Liver (tissue), 9 donors: ENCODE results near the gene CMIP. TPM values are rescaled to one million over a fixed set of nuclear protein-coding genes. Genes with fewer than 3 reads are reported as not detected.

Experiments
- DNase-seq: peaks from one replicate; pipeline ENCODE4 v3.0.0-alpha.2; 2017; ENCODE audit warnings: low spot score
- H3K27ac ChIP-seq, 2 donors: one replicate each; pipeline ENCODE4 v1.7.0; 2013; ENCODE audit warnings: inconsistent platforms in 2 of 2, low read length in 2 of 2, control low read depth in 1 of 2, low read depth in 1 of 2, mild to moderate bottlenecking in 1 of 2
- H3K27me3 ChIP-seq, 4 donors: one replicate each; pipeline versions ENCODE4 v1.6.1 to v1.7.0; 2013; ENCODE audit warnings: low read length in 3 of 4, inconsistent platforms in 1 of 4, mild to moderate bottlenecking in 1 of 4, moderate library complexity in 1 of 4; ENCODE audit not compliant: control insufficient read depth in 4 of 4, insufficient read depth in 4 of 4
- H3K36me3 ChIP-seq, 4 donors: one replicate each; pipeline versions ENCODE4 v1.6.1 to v1.7.0; 2013; ENCODE audit warnings: low read length in 3 of 4, mild to moderate bottlenecking in 3 of 4, low read depth in 1 of 4, moderate library complexity in 1 of 4; ENCODE audit not compliant: control insufficient read depth in 4 of 4, insufficient read depth in 3 of 4
- H3K4me1 ChIP-seq, 4 donors: one replicate each; pipeline versions ENCODE4 v1.6.1 to v1.7.0; 2013; ENCODE audit warnings: low read length in 3 of 4, mild to moderate bottlenecking in 3 of 4, moderate library complexity in 1 of 4; ENCODE audit not compliant: control insufficient read depth in 4 of 4, insufficient read depth in 4 of 4
- H3K4me3 ChIP-seq, 3 donors: one replicate each; pipeline versions ENCODE4 v1.6.1 to v1.7.0; 2013; ENCODE audit warnings: low read length in 3 of 3, control low read depth in 1 of 3, low read depth in 1 of 3, mild to moderate bottlenecking in 1 of 3
- H3K9ac ChIP-seq, 2 donors: one replicate each; pipeline ENCODE4 v1.7.0; 2013; ENCODE audit warnings: low read length in 2 of 2, mild to moderate bottlenecking in 2 of 2, moderate library complexity in 2 of 2, control low read depth in 1 of 2, low read depth in 1 of 2
- H3K9me3 ChIP-seq, 4 donors: one replicate each; pipeline versions ENCODE4 v1.6.1 to v1.7.0; 2013; ENCODE audit warnings: low read length in 3 of 4; ENCODE audit not compliant: control insufficient read depth in 4 of 4
- EGR1 ChIP-seq, 2 donors: IDR thresholded peaks; 2 replicates each; pipeline ENCODE4 v1.6.1; 2016 to 2018; ENCODE audit warnings: antibody characterized with exemption in 2 of 2, low read depth in 2 of 2
- FOXA1 ChIP-seq: IDR thresholded peaks from 2 replicates; pipeline ENCODE4 v1.6.1; 2016; ENCODE audit warnings: antibody characterized with exemption
- FOXA2 ChIP-seq: IDR thresholded peaks from 2 replicates; pipeline ENCODE4 v1.6.1; 2016; ENCODE audit warnings: antibody characterized with exemption
- GABPA ChIP-seq, 2 donors: IDR thresholded peaks in 1 of 2; conservative IDR thresholded peaks in 1 of 2; 2 replicates each; pipeline ENCODE4 v1.6.1; 2016; ENCODE audit warnings: antibody characterized with exemption in 2 of 2, mild to moderate bottlenecking in 1 of 2, moderate library complexity in 1 of 2
- HNF4A ChIP-seq, 2 donors: conservative IDR thresholded peaks; 2 replicates each; pipeline ENCODE4 v1.6.1; 2016; ENCODE audit warnings: antibody characterized with exemption in 2 of 2, mild to moderate bottlenecking in 2 of 2
- HNF4G ChIP-seq: IDR thresholded peaks from 2 replicates; pipeline ENCODE4 v1.6.1; 2016; ENCODE audit warnings: antibody characterized with exemption
- JUND ChIP-seq, 2 donors: IDR thresholded peaks; 2 replicates each; pipeline ENCODE4 v1.6.1; 2016; ENCODE audit warnings: antibody characterized with exemption in 2 of 2
- NR2F2 ChIP-seq: IDR thresholded peaks from 2 replicates; pipeline ENCODE4 v1.6.1; 2016; ENCODE audit warnings: antibody characterized with exemption
- RAD21 ChIP-seq, 2 donors: IDR thresholded peaks; 2 replicates each; pipeline ENCODE4 v1.6.1; 2016; ENCODE audit warnings: antibody characterized with exemption in 2 of 2, mild to moderate bottlenecking in 2 of 2
- RXRA ChIP-seq, 2 donors: IDR thresholded peaks; 2 replicates each; pipeline ENCODE4 v1.6.1; 2017 to 2018; ENCODE audit warnings: antibody characterized with exemption in 2 of 2, mild to moderate bottlenecking in 1 of 2
- SP1 ChIP-seq: IDR thresholded peaks from 2 replicates; pipeline ENCODE4 v1.6.1; 2018; ENCODE audit warnings: antibody characterized with exemption, mild to moderate bottlenecking
- TAF1 ChIP-seq: conservative IDR thresholded peaks from 2 replicates; pipeline ENCODE4 v1.6.1; 2016; ENCODE audit warnings: antibody characterized with exemption, mild to moderate bottlenecking
- YY1 ChIP-seq: IDR thresholded peaks from 2 replicates; pipeline ENCODE4 v1.6.1; 2016; ENCODE audit warnings: antibody characterized with exemption, mild to moderate bottlenecking
- WGBS: extraction: QIAGEN DNeasy Blood & Tissue Kit; methylation state at CpG from one replicate; pipeline ENCODE4 v1.1.7; 2013; 5-methylcytosine and 5-hydroxymethylcytosine counted together
- polyA plus RNA-seq, 2 donors: library from polyadenylated mRNA; stranded (reverse) in 1 of 2; unstranded in 1 of 2; fragments of 200-250 nt in 1 of 2; fragments of >200 nt in 1 of 2; fragmentation: Nextera tagmentation in 1 of 2; extraction: Ambion mirVana in 1 of 2; gene quantifications; one replicate each; pipeline versions ENCODE4 v1.2.1 to v1.2.3, GENCODE V29; 2013 to 2015
- total RNA-seq, 2 donors: library from RNA; depleted of rRNA; stranded (reverse); fragments of >200 nt; gene quantifications; one replicate each; pipeline ENCODE4 v1.2.3, GENCODE V29; 2014
- TF ChIP-seq, protein P1 (sequence below): IDR thresholded peaks from 2 replicates; pipeline ENCODE4 v1.6.1; 2016; ENCODE audit warnings: antibody characterized with exemption
- TF ChIP-seq, protein P2 (sequence below): IDR thresholded peaks from 2 replicates; pipeline ENCODE4 v1.6.1; 2016; ENCODE audit warnings: antibody characterized with exemption, mild to moderate bottlenecking
- TF ChIP-seq, protein P3 (sequence below): IDR thresholded peaks from 2 replicates; pipeline ENCODE4 v1.6.1; 2016; ENCODE audit warnings: antibody characterized with exemption
- TF ChIP-seq, protein P4 (sequence below): IDR thresholded peaks from 2 replicates; pipeline ENCODE4 v1.6.1; 2016; ENCODE audit warnings: antibody characterized with exemption
- donor health status: healthy.
- donor health status: healthy.
- donor health status: healthy.
- donor health status: healthy.
- donor health status: healthy.

Gene CMIP
- total and polyA plus RNA-seq, 4 donors, result 1.7 to 15.6 (median 10.1) TPM

DNA sequence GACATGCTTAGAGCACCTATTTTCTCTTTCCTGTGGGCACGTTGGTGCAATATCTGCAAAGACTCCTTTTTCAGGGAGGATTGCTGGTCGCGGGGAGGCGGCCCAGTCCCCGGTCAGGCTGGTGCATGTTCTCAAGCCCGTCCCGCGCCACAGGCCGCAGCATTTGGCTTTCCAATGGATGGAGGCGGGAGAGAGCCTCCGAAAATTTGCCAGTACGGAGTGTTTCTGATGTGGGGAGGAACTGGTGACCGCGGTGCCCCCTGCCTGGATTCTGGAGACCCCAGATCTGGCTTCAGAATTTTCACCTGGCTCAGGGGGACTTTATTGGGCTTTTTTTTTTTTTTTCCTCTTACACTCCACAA lies 2.3 kb downstream of the CMIP start:
- Histone ChIP-seq H3K9ac (peak overlapping the region; percentile 69 to 96), H3K4me3 (peak overlapping the region; percentile 70 to 93 (median 85)), H3K27ac (peak overlapping the region; percentile 89), H3K27me3 (no peaks in the 10 kb centered on the region), H3K36me3 (no peaks in the 10 kb centered on the region), H3K9me3 (no peaks in the 10 kb centered on the region), H3K4me1 (peaks cover 11 to 56% (median 35%) of the 10 kb centered on the region in 4 donors)
- TF ChIP-seq, protein P1, sequence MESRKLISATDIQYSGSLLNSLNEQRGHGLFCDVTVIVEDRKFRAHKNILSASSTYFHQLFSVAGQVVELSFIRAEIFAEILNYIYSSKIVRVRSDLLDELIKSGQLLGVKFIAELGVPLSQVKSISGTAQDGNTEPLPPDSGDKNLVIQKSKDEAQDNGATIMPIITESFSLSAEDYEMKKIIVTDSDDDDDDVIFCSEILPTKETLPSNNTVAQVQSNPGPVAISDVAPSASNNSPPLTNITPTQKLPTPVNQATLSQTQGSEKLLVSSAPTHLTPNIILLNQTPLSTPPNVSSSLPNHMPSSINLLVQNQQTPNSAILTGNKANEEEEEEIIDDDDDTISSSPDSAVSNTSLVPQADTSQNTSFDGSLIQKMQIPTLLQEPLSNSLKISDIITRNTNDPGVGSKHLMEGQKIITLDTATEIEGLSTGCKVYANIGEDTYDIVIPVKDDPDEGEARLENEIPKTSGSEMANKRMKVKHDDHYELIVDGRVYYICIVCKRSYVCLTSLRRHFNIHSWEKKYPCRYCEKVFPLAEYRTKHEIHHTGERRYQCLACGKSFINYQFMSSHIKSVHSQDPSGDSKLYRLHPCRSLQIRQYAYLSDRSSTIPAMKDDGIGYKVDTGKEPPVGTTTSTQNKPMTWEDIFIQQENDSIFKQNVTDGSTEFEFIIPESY, result no peak
- TF ChIP-seq YY1 (no peak), RXRA (IDR thresholded peaks at IDR 0.05) (no peak), FOXA1 (no peak), HNF4G (no peak), JUND (IDR thresholded peaks at IDR 0.05) (no peak), SP1 (no peak), FOXA2 (no peak), GABPA (IDR thresholded peaks at IDR 0.05 in 1 of 2, conservative IDR thresholded peaks at IDR 0.05 in 1 of 2) (no peak), NR2F2 (no peak), TAF1 (no peak), RAD21 (IDR thresholded peaks at IDR 0.05) (no peak), HNF4A (conservative IDR thresholded peaks at IDR 0.05) (no peak)
- TF ChIP-seq, protein P2, sequence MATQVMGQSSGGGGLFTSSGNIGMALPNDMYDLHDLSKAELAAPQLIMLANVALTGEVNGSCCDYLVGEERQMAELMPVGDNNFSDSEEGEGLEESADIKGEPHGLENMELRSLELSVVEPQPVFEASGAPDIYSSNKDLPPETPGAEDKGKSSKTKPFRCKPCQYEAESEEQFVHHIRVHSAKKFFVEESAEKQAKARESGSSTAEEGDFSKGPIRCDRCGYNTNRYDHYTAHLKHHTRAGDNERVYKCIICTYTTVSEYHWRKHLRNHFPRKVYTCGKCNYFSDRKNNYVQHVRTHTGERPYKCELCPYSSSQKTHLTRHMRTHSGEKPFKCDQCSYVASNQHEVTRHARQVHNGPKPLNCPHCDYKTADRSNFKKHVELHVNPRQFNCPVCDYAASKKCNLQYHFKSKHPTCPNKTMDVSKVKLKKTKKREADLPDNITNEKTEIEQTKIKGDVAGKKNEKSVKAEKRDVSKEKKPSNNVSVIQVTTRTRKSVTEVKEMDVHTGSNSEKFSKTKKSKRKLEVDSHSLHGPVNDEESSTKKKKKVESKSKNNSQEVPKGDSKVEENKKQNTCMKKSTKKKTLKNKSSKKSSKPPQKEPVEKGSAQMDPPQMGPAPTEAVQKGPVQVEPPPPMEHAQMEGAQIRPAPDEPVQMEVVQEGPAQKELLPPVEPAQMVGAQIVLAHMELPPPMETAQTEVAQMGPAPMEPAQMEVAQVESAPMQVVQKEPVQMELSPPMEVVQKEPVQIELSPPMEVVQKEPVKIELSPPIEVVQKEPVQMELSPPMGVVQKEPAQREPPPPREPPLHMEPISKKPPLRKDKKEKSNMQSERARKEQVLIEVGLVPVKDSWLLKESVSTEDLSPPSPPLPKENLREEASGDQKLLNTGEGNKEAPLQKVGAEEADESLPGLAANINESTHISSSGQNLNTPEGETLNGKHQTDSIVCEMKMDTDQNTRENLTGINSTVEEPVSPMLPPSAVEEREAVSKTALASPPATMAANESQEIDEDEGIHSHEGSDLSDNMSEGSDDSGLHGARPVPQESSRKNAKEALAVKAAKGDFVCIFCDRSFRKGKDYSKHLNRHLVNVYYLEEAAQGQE, result no peak
- DNase-seq, result no peak
- WGBS, result 6% methylated on average over 14 of the region's 14 CpGs

DNA sequence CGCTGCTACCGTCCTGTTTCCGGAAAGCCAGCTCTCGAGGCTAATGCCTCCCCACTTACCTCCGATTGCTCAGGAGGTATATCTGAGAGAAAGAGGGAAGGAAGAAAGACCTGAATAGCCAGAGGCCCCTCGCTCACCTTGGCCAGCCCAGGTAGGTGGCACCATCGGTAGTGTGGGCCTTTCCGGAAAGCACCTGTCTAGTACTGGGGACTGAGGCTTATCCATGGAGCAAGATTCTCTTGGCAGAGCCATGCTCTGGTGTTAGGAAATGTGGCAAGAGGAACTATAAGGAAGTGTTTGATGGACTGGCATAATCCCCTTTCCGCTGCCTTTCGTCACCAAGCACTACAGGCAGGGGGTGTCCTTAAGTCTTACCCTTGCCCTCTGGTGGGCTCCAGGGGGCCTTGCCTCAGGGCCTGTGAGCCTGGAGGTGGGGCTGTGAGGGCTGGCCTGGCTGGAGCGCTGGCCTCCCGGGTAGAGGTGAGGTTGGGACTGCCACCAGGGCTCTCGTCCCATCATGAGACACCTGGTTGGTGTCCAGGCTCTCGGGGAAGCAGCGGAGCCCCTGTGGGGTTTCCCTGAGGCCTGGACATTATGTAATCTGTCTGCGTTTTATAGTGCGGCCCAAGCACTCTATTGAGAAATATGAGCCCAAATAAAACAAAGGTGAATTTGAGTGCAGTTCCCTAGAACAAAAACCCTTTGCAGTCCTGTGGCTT lies 2.9 kb downstream of the CMIP start:
- no peaks in the 10 kb centered on the region for H3K9me3 ChIP-seq
- no peaks in the 10 kb centered on the region for H3K36me3 ChIP-seq
- peak overlapping the region; percentile 89 for H3K27ac ChIP-seq
- 22% methylated on average over 17 of the region's 17 CpGs for WGBS
- H3K4me1 ChIP-seq, result peaks cover 16 to 62% (median 41%) of the 10 kb centered on the region in 4 donors
- H3K4me3 ChIP-seq, result peak overlapping the region; percentile 70 to 93 (median 85)
- TF ChIP-seq RXRA (IDR thresholded peaks at IDR 0.05) (peak in 1 of 2 donors; percentile 86), HNF4A (conservative IDR thresholded peaks at IDR 0.05) (peak; percentile 49 to 68), NR2F2 (no peak), FOXA1 (no peak), TAF1 (no peak), EGR1 (IDR thresholded peaks at IDR 0.05; ENCODE audit: low read depth in 2 of 2) (peak; percentile 33 to 59), RAD21 (IDR thresholded peaks at IDR 0.05) (peak in 1 of 2 donors; percentile 31)
- TF ChIP-seq, protein P3, sequence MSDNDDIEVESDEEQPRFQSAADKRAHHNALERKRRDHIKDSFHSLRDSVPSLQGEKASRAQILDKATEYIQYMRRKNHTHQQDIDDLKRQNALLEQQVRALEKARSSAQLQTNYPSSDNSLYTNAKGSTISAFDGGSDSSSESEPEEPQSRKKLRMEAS, result peak; percentile 63
- TF ChIP-seq, protein P1, result peak; percentile 56
- TF ChIP-seq, protein P4, sequence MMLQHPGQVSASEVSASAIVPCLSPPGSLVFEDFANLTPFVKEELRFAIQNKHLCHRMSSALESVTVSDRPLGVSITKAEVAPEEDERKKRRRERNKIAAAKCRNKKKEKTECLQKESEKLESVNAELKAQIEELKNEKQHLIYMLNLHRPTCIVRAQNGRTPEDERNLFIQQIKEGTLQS, result peak; percentile 42
- H3K9ac ChIP-seq, result peak overlapping the region; percentile 69 to 96
- no peak for DNase-seq
- no peaks in the 10 kb centered on the region for H3K27me3 ChIP-seq
